Measurements from ENCODE around the gene OSBPL10.

DNA sequence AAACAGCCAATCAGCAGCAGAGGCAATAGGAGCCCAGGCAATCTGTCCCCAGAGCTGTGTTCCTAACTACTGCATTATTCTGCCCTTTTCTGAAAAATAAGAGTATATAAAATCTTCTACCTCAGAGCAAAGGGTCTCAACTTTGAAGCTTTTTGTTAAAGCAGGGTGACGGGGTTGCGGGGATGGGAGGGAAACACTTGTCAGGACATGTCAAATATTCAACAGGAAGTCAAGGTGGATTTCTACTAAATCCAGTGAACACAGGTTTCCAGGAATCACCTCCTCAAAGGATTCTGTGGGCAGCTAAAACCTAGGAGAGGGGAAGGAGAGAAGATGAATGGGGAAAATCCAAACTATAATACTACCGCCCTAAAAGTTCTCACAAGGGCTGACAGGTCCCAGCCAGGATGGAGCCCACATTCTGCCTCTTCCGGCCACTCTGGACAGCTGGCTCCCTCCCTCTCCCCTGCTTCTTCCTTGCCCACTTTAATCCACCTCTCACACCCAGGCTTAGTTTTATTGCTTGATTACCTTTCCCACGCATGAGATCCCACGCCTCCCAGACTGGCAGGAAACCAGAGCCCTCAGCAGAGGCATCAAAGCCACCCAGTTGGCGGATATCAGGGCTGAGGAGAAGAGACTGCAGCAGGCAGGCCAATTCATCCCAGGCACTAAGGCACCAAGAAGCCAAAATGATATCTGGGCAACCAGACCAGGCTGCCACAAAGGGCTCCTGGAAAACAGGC is 77.2 kb downstream of the OSBPL10 start:
- TF ChIP-seq, protein P1, sequence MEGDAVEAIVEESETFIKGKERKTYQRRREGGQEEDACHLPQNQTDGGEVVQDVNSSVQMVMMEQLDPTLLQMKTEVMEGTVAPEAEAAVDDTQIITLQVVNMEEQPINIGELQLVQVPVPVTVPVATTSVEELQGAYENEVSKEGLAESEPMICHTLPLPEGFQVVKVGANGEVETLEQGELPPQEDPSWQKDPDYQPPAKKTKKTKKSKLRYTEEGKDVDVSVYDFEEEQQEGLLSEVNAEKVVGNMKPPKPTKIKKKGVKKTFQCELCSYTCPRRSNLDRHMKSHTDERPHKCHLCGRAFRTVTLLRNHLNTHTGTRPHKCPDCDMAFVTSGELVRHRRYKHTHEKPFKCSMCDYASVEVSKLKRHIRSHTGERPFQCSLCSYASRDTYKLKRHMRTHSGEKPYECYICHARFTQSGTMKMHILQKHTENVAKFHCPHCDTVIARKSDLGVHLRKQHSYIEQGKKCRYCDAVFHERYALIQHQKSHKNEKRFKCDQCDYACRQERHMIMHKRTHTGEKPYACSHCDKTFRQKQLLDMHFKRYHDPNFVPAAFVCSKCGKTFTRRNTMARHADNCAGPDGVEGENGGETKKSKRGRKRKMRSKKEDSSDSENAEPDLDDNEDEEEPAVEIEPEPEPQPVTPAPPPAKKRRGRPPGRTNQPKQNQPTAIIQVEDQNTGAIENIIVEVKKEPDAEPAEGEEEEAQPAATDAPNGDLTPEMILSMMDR (conservative IDR thresholded peaks at IDR 0.05; ENCODE audit: low read depth, low read length), result no peak
- TF ChIP-seq MAFK (IDR thresholded peaks at IDR 0.05; ENCODE audit: low read depth, low read length), result no peak
